CD4-positive, alpha-beta T cell treated with Interleukin-2 at 100 ng/mL for 4 hours (primary cell): ENCODE measurements around the gene CAST.

Experiments used
- DNase-seq: peaks from one replicate; pipeline ENCODE4 v3.0.0-alpha.2; 2020; ENCODE audit warnings: low spot score

CAST gene

DNA sequence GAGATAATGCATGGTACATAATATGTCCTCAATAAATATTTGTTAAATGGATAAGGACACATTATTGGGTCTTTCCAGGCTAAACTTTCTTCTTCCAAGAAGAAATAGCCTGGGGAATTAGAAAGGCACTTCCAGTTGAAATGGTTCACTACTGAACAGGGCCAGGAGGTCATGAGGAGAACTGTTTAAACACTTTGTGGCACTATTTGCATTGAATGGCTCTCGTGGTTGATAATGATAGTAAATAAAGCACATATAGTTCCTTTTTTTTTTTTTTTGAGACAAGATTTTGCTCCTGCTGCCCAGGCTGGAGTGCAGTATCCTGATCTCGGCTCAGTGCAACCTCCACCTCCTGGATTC, 19.9 kb upstream of the CAST start:
- DNase-seq = no peak

DNA sequence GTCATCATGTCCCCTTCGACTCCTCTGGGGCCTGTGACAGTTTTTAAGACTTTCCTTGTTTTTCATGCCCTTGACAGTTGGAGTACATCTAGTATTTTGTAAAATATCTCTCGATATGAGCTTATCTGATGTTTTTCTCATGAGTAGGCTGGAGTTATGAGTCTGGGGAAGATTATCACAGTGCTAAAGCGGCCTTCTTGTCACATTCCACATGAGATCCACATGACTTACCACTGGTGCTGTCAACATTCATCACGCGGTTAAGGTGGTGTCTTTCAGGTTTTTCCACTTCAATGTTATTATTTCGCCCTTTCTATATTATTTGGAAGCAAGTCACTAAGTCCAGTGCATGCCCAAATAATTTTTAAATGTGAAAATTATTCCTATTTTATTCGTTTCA, 17.1 kb upstream of the CAST start:
- DNase-seq = no peak

DNA sequence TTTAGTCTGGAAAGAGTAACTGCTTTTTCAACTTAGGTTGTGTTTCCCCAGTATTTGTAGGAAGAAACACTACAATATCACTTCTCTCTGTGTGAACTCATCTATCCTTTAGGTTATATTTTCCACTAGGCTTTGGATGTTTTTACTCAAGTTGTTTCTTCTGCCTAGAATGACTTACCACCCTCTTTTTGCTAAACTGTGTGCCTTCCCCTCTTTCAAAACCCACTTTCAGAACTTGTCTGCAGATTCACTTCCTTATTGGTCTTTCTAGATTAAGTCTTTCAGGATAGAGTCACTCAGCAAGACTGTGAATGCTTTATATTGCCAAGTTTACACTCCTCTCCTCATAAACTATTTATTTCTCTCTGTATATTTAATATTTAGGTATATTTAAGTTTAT, 14.2 kb upstream of the CAST start:
- DNase-seq = no peak

DNA sequence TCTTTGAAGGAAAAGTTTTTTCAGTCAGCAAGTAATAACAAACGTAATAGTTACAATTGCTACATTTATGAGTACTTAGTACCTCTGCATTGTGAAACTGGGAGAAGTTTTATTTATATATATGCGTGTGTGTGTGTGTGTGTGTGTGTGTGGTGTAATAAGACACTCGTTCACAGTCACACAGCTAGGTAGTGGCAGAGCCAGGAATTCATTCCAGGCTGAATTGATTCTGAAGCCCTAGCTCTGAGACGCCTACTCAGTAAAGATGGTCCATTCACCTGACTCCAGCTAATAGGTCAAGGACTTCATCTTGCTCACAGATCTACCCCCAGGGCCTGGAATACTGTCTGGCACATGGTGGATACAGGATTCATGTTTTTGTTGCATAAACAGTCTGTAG, 13.6 kb upstream of the CAST start:
- no peak for DNase-seq

DNA sequence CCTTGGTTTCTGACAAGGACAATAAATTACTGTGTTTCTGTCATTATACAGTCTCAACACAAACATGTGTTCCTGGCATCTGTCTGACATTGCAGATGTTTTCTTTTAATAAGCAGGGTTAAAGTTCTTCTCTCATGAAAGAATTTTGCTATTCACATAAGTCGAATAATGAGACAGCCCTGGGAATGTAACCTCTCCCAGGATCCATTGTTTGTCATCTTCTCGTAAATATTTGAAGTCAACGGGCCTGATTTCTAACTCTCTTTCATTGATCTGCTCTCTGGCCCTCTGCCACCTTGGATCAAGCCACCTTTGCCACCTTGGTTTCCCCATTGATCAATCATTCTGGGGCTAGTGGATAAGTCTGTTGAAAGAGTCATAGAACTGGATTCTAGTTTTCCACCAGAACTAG, 12.9 kb upstream of the CAST start:
- DNase-seq = no peak

DNA sequence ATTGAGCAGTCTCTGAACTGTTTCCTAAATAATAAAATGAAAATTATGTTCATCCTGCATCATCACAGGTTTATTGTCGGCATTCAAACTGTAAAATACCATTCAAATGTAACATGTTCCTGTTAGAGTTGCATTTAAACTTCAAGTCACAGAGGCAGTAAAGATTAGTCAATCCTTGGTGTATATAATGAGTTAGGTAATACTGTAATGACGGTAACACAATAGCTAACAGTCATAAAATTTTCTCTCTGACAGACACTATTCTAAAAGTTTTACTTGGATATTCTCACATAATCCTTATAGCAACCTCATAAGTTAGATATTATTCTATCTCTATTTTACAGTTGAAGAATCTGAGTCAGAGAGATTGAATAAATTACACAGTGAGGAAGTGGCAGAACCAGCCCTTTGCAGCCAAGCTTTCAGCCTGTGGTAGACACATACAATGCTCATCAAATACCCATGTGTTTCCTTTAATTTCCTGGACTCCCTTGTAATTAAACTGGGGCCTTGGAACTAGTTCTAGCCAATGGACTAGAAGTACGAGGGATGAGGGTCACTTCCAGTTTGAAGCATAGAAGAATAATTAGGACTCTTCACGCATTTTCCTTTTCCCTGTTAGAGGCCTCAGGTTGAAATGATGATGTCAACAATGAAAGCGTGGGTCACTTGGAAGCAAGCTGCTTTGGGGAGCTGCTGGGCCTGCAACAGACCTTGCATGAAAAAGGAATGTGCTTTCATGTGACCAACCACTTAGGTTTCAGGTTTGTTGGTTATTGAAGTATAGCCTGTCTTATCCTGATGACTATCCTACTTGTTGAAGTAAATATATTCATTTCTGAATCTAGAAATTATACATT, 12.3 kb upstream of the CAST start:
- no peak for DNase-seq

DNA sequence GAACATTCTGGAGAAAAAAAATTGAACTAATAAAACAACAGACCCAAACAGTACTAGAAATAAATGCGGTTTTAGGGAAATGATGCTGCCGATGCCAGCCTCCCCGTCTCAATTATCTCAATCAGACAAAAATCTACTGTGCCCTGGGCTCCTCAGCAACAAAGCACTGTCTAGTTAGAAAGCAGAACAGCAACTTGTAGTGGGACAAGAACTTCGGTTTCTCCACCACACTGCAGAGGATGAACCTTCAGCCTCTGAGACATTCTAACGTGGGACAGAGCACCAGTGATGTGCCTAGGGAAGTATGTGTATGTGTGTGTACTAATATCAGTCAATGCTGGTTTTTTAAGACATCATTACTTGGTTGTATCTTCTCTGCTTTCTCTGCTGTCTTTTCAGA, 11.1 kb upstream of the CAST start:
- DNase-seq = no peak

DNA sequence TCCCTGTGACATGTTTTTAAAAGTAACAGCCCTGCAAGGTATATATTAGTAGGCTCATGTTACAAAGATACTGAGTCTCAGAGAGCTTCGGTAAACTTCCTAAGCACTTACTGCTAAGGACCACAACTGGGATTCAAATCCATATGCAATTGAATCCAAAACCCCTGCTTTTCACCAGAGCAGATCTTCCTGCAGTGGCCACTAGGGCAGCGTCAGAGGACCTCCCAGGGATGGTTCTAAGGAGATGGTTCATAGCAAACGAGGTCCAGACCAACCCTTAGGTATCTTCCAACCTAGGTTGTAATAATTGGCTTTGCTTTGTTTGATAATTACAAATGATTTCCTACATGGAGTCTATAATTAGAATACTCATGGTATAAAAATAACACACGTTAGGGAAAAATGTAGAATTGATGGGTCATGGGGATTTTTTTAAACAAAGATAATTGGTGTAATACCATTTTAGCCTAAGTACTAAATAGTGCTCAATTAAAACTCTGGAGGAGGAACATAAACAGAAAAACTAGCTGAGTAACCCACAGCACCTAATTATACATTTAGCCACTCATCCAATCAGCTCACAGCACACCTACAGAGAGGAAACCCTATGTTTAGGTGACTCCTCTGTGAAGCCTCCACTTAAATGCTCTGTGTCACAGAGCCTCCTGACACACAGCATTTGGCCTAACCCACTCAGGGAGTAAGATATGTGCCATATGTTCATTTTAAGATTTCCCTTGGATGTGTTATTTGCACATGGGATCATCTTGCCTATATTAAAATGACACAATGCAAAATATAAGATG, 10.0 kb upstream of the CAST start:
- no peak for DNase-seq

DNA sequence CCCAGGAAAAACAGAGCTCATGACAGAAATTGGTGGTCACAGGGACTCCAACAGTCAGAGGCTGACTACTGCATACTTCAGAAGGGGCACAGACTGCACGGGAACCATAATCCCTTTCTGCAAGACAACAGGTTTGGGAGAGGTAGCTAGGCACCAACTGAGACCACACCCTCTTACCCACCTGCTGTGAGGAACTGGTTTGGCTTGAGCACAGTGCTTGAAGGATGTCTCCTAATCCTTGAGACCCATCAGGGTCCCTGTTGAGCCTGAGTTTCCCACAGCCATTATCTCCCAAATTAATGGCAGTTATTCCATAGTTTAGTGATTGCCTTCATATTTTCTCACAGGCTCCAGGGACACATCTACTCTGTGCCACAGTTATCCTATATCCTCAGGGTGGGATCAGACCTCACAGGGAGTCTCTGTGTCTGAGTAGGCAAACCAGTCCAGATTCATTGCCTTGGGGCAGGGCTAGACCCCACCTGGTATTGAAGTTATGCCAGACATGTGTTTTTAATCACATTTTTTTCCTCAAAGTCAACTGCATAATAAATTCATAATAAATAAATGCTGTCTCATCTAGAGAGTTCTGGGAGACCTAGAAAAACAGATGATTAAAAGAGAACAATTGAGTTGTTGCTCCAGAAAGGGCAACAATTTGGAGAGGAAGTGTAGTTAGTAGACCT, 9.3 kb upstream of the CAST start:
- DNase-seq = no peak

DNA sequence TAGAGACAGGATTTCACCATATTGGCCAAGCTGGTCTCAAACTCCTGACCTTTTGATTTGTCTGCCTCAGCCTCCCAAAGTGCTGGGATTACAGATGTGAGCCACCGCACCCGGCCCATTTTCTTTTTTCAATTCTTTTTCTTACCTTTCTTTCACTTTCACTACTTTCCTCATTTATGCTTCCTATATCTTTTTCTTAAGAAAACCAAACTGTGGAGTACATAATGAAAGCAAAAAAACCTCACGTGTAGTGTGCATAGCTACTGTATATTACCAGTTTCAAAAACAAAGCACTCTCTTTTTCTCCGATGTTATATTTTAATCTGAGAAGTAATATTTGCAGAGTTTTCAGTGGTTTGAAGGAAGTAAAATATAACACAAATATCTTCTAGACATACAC, 8.0 kb upstream of the CAST start:
- DNase-seq = no peak

DNA sequence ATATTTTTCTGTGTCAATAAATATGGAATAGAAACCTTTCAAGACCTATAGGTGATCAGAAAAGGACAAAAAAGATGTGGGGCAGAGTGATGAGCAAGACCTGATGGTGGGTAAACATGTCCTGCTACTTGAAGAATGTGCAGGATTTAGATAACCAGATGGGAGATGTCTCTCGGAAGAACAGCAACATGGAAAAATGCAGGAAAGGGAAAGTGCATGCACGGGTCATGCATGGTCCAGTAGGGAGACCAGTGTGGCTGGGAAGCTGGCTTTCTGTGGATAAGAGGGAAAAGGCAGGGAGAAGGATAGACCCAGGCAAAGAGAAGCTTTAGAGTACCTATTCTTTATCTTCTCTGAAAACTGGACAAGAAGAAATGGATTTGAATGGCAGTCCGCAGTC, 7.1 kb upstream of the CAST start:
- no peak for DNase-seq

DNA sequence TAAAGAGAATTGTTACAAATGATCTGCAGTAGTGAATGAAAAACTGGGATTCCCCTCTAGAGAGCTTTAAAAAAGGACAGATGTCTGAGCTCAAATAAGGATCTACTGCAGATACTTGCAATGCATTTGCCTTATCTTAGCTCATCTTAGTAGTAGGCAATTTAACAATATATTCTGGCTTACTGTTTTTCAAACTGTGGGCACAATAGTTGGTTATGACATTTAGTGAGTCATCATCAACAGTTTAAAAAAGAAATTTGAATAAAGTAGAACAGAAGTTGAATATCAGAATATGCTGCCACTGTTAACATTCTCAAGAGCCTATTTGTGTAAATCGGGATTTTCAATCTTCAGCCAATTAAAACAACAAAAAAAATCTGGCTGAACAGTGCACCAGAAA, 6.7 kb upstream of the CAST start:
- peak; percentile 35 for DNase-seq

DNA sequence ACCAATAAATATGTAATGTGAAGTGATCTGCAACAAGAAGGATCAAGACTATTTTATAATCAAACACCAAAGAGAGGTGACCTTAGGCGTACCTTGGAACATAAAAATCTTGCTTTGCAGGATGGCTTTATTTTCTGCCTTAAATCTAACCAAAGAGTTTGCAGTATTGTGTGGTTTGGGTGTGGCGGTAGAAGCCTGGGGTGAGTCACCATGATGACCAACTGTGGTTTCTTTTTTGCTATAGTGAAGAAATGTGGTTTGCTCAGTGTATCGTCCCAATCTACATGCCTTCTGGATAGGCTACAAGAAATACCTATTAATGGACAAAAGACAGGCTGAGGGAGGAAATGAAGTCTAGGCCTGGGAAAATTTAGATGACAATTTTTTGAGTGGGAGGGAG, 5.1 kb upstream of the CAST start:
- peak; percentile 80 for DNase-seq

DNA sequence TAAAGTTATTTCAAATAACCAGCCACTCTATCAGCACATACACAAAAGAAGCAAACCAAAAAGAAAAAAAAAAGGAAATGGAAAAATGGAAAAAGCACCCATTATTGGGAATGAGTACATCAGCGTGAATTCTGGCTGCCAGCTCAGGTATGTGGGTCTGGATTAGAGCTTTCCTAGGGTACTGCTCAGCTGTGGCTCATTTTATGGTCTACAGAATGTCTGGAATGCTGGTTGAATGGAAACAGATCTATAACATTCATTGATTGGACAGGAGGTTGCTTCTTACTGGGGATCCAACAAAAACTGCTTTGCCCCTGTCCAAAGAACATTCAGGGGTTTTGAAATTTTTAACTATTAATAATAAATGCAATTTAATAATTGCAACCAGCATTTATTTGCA, 3.9 kb upstream of the CAST start:
- no peak for DNase-seq

DNA sequence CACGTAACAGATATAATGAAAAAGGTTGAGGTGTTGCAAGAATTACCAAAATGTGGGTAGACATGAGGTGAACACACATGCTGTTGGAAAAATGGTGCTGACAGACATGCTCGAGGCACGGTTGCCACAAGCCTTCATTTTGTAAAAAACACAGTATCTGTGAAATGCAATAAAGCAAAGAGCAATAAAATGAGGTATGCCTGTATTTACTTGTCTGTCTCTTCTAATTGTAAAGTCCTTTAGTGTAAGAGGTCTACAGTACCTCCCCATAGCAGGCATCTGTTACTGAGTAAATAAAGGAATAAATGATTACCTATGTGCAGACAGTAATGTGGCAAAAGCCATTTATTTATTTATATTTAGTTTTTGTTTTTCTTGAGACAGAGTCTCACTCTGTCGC, 3.0 kb upstream of the CAST start:
- no peak for DNase-seq

DNA sequence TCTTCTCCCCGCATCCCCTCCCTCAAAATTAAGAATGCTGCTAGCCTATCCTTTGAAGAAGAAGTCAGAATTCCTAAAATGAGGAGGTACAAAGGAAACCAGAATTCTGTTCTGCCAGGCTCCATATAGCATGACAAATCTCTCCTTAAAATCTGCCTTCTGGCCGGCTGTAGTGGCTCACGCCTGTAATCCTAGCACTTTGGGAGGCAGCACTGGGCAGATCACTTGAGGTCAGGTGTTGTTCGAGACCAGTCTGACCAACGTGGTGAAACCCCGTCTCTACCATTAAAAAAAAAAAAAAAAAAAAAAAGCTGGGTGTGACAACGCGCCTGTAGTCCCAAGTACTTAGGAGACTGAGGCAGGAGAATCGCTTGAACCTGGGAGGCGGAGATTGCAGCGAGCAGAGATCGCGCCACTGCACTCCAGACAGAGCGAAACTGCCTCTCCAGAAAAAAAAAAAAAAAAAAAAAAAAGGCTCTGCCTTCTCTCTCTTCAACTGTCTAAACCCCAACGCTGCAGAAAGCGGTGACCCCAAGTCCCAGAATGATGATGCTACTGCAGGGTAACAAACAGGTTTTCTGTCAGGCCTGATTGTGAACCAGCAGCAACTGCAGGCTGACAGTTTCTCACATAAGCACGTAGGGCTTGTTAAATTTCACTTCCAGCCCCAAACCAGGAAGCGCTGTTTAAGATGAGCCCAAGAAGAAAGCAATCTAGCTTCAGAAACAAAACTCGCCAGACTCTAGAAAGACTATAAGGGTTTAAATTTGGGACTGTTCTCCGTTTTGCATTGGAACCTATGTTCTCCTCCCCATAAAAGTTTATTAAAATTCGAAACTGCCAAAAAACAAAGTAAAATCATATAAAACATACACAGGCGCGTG, 963 bp upstream of the CAST start:
- DNase-seq = peak; percentile 58

DNA sequence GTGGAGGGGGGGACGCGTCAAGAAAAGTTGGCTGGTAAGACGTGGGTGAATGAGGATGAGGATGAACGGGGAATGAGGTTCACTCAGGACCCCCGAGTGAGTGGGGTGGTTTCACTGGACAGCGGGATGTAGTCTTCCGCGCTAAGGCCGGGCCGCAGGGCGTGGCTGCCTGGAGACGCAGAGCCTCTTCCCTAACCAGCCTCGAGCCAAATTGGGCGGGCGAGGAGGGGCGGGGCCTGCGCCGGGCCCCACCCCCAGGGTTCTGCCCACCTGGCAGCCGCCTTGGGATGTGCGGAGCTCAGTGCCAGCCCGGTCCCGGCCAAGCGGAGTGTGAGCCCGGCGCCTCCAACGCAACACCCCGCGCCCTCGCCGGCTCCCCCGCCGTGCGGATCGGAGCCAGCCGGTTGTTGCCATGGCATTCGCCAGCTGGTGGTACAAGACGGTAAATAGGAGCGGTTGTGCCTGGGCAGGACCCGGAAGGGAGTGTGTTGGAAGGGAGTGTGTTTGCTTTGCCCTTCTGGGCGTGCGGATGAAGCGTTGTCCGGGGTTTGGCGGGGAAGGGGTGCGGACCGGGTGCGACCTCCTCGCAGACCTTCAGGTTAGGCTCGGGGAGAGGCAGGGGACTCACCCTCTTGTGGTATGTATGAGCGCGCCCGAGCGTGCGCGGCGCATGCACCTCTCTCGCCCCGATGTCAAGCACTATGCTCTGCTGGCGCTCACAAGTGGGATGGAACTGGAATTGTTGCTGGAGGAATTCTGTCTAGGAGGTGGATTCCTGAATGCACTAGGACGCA, 746 bp downstream of the CAST start:
- DNase-seq = peak; percentile 84

DNA sequence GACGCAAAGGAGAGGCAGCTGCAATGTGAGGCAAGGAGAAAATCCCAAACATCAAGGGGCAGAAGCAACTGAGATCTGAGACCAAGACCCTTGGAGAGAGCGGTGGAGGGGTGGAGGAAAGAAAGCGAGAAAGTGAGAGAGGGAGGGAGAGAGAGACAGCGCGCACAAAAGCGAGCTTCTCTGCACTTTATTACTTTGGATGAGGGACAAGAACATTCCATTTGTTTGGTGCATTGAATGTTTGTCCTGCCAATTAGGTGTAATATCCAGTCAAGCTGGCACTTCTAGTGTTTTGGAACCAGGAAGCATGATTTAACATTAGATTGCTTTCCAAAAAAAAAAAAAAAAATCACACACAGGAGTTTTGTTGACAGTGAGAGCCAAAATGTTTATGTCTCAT, 1.4 kb downstream of the CAST start:
- no peak for DNase-seq

DNA sequence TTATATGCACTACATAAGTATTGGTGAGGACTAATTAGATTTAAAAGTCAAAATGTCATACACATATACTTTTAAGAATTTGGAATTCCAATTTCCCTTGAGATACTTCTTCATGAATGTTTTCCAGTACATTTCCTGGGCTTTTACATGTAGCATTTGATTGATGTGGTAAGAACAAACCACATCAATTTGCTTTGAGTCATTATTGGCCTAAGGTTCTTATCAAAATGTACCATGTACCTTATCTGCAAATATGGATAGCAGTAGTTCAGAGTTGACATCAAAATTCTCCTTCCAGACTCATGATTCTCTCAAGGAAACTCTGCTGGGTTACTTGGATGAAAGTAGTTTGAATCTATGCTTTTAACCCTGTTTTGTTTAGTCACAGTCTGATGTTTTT, 2.5 kb downstream of the CAST start:
- peak; percentile 57 for DNase-seq

DNA sequence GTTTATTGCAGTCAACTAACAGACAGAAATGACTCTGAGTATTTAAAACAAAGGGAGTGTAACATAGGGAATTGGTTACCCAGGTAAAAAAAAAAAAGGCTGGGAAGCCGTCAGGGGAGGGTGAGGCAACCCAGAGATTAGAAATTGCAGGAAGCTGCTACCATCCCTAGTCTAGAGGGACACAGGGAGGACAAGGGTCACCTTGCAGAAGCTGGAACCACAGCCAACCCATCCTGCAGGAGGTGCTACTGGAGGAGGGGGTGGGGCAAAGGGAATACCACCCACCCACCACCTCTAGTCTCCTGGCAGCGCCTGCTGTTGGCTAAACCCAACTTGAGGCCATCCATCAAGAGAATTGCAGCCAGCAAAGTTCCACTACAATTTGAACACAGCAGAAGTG, 6.5 kb downstream of the CAST start:
- no peak for DNase-seq

DNA sequence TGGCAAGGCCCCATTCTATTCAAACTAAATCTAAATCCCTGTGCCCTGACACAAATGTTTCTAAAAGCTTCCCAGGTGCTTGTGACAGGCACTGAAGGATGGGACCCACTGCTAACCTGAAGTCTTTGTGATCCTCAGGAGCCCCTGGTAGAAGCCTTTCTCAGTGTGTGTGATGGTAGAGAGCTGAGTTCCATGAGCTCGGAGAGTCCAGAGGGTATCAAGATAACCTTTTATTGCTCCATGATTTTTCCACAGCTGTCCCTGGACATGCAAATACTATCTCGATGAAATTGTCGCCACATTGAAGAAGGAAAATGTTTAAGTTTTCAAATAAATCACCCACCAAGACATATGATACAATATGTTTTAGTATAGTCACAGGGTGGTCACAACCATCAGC, 7.7 kb downstream of the CAST start:
- DNase-seq = no peak
